Osteocyte (in vitro differentiated cells): Measurements from ENCODE around the gene C6orf89. TPM values are rescaled to one million over a fixed set of nuclear protein-coding genes. Genes with fewer than 3 reads are reported as not detected.

ENCODE experiments used
- DNase-seq: peaks from one replicate; pipeline ENCODE4 v3.0.0; 2021; ENCODE audit warnings: mixed read lengths; ENCODE audit not compliant: unreplicated experiment; ENCODE audit errors: extremely low spot score
- H3K27ac Mint-ChIP-seq: one replicate; pipeline ENCODE4 v1.8.0; 2021; ENCODE audit warnings: mild to moderate bottlenecking, mixed read lengths; ENCODE audit not compliant: unreplicated experiment
- H3K27me3 Mint-ChIP-seq: one replicate; pipeline ENCODE4 v1.8.0; 2021; ENCODE audit warnings: mixed read lengths; ENCODE audit not compliant: unreplicated experiment
- H3K36me3 Mint-ChIP-seq: one replicate; pipeline ENCODE4 v1.8.0; 2021; ENCODE audit warnings: mixed read lengths; ENCODE audit not compliant: unreplicated experiment
- H3K4me1 Mint-ChIP-seq: one replicate; pipeline ENCODE4 v1.8.0; 2021; ENCODE audit warnings: mixed read lengths; ENCODE audit not compliant: unreplicated experiment
- H3K4me3 Mint-ChIP-seq: one replicate; pipeline ENCODE4 v1.8.0; 2021; ENCODE audit warnings: mild to moderate bottlenecking, moderate library complexity, mixed read lengths; ENCODE audit not compliant: unreplicated experiment
- H3K9me3 Mint-ChIP-seq: one replicate; pipeline ENCODE4 v1.8.0; 2021; ENCODE audit warnings: mixed read lengths; ENCODE audit not compliant: unreplicated experiment
- total RNA-seq: library from RNA; stranded (reverse); gene quantifications from 2 replicates; pipeline ENCODE4 v1.2.1, GENCODE V29; 2021
- TF ChIP-seq, protein P1 (sequence below): fragments of 200-600 bp; sonication (generic); IDR thresholded peaks from 2 replicates; pipeline ENCODE4 v1.5.0; 2021; ENCODE audit warnings: antibody characterized with exemption, mild to moderate bottlenecking, moderate library complexity

Gene C6orf89
- total RNA-seq, 1 donor from 2014 or later: 71.2 TPM

DNA sequence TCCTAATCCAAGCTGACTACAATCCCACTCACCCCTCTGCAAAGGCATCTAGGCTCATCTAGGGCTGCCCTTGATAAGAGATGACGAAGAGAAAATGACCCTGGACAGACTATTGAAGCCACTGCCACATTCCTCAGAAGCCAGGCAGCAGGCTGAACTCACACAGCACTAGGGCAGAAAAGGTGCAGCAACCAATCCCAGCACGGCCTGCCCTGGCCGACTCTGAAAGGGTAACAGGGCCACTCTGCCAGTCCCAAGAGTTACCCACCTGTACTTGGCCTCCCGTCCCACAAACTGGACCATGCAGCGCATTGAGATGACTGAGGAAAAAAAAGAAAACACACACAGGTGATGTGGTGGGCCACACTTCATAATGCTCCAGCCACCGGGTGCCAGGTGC is 91.2 kb downstream of the C6orf89 start:
- H3K27ac Mint-ChIP-seq: no peak overlapping the region
- no peaks in the 10 kb centered on the region for H3K27me3 Mint-ChIP-seq
- H3K4me3 Mint-ChIP-seq: no peak overlapping the region
- DNase-seq: no peak
- H3K36me3 Mint-ChIP-seq: peaks cover 54% of the 10 kb centered on the region
- TF ChIP-seq, protein P1, sequence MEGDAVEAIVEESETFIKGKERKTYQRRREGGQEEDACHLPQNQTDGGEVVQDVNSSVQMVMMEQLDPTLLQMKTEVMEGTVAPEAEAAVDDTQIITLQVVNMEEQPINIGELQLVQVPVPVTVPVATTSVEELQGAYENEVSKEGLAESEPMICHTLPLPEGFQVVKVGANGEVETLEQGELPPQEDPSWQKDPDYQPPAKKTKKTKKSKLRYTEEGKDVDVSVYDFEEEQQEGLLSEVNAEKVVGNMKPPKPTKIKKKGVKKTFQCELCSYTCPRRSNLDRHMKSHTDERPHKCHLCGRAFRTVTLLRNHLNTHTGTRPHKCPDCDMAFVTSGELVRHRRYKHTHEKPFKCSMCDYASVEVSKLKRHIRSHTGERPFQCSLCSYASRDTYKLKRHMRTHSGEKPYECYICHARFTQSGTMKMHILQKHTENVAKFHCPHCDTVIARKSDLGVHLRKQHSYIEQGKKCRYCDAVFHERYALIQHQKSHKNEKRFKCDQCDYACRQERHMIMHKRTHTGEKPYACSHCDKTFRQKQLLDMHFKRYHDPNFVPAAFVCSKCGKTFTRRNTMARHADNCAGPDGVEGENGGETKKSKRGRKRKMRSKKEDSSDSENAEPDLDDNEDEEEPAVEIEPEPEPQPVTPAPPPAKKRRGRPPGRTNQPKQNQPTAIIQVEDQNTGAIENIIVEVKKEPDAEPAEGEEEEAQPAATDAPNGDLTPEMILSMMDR: no peak
- peaks cover 19% of the 10 kb centered on the region for H3K4me1 Mint-ChIP-seq
- H3K9me3 Mint-ChIP-seq: no peaks in the 10 kb centered on the region

DNA sequence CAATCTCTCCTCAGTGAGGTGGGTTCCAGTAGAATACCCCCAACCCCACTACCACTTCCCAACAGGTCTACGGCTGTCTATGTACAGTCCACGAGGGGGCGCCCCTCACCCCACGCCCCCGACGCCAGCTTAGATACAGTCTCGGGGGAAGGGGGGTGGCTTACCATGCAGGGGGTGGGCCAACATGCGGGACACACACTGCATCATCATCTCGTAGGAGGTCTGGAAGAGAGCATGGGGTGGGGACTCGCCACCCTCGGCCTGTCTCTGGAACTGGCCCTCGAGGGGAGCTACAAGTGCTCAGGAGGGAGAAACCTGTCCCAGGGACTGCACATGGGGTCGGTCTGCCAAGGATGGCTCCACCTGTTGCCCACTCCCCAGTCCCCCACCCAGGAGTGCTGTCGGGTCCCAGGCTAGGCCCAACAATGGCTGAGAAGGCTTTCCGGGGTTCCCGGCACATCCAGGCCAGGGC is 91.8 kb downstream of the C6orf89 start:
- TF ChIP-seq, protein P1: peak; percentile 37
- no peaks in the 10 kb centered on the region for H3K27me3 Mint-ChIP-seq
- H3K9me3 Mint-ChIP-seq: no peaks in the 10 kb centered on the region
- H3K4me3 Mint-ChIP-seq: no peak overlapping the region
- peaks cover 21% of the 10 kb centered on the region for H3K4me1 Mint-ChIP-seq
- no peak for DNase-seq
- peaks cover 50% of the 10 kb centered on the region for H3K36me3 Mint-ChIP-seq
- no peak overlapping the region for H3K27ac Mint-ChIP-seq

Other genes with a start within 250 kb of the C6orf89 start
- 161 and 201 TPM in 2 replicates for gene CDKN1A, start 207.2 kb upstream of the C6orf89 start, total RNA-seq
- gene RAB44, start 188.1 kb upstream of the C6orf89 start, total RNA-seq: not detected in 2 replicates
- not detected in 2 replicates for gene CPNE5, start 46.5 kb upstream of the C6orf89 start, total RNA-seq
- gene PPIL1, start 11.1 kb upstream of the C6orf89 start, total RNA-seq: 21.0 and 21.4 TPM in 2 replicates
- gene PI16, start 68.8 kb downstream of the C6orf89 start, total RNA-seq: not detected in 2 replicates
- gene MTCH1, start 100.2 kb downstream of the C6orf89 start, total RNA-seq: 175 and 180 TPM in 2 replicates
- gene FGD2, start 119.7 kb downstream of the C6orf89 start, total RNA-seq: not detected in 2 replicates